NCI-H1048 (cell line): Measurements from ENCODE around the gene DPP9.

Experiments used
- DNase-seq: peaks from one replicate; lab custom pipeline; 2025; lab: John Stamatoyannopoulos, UW

The DPP9 gene

DNA sequence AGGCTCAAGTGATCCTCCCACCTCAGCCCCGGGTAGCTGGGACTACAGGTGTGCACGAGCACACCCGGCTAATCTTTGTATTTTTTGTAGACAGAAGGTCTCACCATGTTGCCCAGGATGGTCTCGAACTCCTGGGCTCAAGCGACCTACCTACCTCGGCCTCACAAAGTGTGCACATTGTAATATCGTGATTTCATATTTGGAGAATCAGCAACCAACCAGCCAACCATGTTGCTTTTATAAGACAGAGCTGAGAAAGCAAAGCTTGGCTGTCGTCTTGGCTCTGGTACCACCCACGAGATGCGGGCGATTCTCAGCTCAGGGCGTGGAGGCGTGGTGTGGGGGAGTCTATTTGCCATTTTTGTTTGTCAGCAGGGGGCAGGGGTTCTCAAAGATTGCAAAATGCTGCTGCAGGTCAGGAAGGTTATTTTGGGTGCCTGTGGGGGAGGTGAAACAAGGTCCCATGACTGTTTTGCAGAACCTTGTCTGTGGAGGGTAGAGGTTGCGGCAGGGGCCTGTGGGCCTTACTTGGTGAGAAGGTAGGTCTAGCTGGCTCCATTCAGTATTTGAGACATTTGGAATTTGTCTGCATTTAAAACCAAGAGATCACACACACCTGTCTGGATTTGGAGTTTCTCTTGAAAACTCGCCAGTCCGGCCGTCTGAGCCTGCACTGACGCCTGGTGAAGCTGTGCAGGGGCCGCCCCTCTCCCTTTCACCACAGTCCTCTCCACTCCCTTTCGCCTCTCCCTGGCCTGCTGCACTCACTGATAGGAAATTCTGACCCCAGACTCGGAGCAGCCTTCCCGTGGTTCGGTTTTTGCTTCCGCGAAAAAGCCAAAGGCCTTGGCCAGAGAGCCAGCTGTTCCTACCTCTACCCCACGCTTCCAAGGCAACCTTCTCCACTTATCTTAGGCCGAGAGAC lies 68.9 kb downstream of the DPP9 start:
- no peak for DNase-seq

DNA sequence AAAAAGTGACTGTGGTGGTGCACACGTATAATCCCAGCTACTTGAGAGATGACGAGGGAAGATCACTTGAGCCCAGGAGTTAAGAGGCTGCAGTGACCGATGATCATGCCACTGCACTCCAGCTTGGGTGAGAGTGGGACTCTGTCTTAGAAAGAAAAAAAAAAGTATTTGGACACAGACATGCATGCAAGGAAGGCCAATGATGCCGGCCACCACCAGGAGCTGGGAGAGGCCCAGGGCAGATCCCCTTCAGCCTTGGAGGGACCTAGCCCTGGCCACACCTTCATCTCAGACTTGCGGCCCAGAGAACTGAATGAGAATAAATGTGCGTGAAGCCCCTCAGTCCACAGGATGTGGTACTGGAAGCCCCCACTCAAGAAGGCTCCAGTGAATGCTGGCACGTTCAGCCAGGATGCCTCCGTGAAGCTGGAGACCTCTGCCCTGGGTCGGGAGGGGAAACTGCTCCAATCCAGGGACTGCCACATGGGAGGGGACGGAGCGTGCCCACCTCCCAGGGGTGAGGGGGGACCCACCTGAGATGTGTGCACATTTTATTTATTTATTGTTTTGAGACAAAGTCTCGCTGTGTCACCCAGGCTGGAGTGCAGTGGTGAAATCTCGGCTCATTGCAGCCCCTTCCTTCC lies 69.7 kb downstream of the DPP9 start:
- no peak for DNase-seq

DNA sequence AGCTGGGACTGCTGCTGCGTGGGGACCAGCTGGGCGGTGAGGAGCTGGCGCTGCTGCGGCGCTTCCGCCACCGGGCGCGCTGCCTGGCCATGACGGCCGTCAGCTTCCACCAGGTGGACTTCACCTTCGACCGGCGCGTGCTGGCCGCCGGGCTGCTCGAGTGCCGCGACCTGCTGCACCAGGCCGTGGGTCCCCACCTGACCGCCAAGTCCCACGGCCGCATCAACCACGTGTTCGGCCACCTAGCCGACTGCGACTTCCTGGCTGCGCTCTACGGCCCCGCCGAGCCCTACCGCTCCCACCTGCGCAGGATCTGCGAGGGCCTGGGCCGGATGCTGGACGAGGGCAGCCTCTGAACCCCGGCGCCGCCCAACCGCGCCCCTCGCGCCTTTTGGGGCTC lies 71.6 kb downstream of the DPP9 start:
- no peak for DNase-seq

DNA sequence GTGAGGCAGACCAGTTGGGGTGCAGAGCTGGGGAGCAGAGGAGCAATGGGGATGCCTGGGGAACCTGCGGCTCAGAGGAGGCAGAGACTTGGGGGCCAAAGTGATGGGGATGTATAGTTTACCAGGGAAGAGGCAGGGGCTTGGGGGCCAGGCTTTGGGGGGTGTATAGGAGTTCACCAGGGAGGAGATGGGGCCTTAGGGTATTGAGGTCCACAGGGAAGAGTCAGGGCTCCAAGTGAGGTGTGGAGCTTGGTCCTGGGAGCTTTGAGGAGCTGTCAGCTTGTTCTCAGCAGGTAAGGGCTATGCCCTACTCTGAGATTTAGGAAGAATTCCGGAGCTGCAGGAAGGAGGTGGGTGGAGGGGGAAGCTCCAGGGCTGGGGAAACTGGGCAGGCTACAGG lies 73.5 kb downstream of the DPP9 start:
- no peak for DNase-seq

DNA sequence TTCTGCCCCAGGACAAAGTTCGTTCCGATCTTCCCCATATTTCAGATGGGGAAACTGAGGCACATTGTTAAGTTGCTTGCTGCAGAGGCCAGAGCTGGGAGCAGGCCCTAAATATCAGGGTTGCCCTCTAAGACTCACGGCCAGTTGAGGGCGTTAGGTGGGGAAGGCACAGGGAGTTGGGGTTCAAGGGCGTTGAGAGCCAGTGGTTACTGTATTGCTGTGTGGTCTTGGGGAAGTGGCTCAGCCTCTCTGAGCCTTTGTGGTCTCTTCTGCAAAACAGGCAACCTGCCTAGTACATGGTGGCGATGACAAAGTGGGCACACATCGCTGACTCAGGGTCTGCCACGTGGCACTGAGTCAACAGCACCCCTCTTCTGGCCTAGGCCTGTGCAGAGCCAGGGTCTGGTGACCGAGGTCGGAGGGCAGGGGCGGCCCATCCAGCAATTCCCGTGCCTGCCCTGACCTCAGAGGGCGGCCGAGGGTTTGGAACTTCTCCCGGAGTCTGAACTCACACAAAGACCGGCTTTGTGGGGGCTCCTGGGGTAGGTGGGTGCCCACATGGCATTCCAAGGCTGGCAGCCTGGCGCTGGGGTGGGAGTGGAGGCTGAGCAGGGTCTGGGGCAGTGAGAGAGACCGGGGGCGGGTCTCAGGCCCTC lies 74.1 kb downstream of the DPP9 start:
- DNase-seq, result no peak

DNA sequence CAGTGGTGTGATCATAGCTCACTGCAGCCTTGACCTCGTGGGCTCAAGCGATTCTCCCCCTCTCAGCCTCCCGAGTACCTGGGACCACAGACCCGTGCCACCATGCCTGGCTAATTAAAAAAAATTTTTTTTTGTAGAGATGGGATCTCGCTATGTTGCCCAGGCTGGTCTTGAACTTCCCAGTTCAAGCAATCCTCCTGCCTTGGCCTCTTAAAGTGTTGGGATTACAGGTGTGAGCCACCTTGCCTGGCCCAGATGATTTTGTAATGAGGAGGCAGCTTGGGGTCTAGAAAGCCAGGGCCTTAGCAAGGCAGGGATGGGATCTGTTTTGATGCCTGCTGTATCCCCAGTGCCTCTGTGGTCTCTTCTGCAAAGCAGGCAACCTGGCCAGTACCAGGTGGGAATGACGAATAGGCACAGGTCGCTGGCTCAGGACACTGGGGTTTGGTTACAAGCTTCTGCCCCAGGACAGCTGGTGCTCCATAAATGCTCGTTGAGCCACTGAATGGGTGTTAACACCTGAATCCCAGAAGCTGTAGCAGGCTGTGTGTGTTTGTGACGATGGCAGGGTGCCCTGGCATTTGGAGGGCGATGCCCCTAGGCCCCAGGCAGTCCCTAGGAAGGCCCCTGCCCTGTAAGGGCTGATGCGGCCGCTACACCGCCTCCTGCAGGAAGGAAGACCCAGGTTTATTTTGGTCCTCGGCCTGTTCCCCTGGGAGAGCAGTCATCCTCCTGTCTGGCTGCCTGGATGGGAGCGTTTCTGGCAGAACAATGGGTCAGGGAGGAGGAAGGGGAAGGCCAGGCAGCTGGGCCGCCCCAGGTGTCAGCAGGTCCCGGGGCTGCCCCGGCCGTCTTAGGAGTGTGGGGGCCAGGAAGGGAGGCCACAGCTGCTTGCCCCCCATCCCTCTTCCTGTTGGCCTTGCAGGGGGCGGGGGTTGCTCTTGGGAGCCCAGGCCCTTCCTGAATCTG lies 75.7 kb downstream of the DPP9 start:
- no peak for DNase-seq

DNA sequence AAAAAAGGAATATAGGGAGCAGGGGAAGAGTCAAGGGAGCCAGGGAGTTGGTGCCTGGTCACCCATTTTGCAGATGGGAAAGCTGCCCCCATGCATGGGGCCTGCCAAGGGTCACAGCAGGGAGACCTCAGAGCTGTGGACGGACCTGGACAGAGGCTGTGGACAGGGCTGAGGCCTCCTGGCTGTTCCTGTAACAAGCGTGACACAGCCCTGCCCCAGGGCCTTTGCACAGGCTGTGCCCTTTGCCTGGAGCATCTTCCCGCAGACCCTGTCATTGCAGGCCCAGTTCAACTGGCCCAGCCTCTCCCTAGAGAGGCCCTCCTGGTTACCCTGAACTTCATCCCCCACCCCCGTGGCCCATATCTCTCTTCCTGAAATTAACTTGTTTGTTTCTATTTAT lies 77.9 kb downstream of the DPP9 start:
- DNase-seq, result no peak

DNA sequence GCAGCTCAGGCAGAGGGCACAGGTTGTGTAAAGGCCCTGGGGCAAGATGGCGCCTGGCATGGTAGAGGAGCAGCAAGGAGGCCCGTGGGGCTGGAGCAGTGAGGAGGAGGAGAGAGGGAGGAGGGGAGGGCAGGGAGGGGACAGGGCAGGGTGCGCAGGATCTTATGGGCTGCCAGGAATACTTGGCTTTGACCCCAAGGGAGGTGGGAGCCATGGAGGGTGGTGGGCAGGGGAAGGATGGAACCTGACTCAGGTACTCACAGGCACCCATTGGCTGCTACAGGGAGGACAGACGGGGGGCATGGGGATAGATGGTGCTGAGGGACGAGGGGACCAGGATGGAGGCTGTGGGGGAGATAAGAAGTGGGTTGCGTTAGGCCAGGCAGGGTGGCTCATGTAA lies 81.0 kb downstream of the DPP9 start:
- DNase-seq, result no peak

DNA sequence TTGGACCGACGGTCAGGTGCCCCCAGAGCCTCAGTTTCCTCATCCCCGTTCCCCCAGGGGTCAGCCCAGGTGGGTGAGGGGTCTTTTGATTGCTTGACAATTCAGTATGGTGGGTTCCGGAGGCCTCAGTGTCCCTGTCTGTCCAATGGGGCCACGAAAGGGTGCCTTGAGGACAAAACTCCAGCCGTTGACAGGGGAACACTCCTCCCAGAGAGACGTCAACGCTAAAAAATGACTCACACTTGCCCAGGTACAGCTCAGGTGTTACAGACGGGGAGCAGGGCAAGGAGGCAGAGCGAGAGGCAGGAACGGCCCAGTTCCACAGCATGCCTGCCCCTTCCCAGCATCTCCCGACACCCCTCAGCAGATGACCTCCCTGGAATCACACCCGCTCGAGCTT lies 82.5 kb downstream of the DPP9 start:
- no peak for DNase-seq

DNA sequence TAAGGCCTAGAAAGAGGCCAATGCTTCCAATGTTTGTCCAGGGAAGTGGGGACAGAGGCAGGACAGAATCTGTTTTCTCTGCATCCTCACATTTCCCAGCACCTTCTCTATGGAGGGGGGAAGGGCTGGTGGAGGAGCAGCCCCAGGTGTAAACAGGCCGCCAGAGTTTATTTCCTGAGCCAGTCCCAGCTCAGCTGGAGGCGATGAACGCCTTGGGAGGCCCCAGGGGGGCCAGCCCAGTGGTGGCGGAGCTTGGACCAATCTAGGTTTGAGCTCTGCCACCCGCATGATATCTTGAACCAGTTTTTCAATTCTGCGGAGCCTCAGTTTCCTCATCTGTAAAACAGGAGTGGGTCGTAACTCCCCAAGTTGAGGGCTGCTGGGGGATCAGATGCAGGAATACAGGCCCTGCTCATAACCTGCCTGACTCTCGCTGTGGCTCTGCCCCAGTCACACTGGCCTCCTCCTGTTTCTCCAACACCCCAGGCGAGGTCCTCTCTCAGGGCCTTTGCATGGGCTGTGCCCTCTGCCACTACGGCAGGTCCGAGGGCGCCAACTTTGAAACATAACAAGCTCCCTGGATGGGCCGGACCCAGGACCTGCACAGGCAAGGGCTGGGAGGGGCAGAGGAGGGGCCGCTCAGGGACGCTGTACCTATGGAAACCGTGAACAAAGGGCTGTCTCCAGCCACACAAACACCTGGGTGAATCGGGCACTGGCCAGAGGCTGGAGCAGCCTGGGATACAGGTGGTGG lies 83.2 kb downstream of the DPP9 start:
- DNase-seq, result no peak

DNA sequence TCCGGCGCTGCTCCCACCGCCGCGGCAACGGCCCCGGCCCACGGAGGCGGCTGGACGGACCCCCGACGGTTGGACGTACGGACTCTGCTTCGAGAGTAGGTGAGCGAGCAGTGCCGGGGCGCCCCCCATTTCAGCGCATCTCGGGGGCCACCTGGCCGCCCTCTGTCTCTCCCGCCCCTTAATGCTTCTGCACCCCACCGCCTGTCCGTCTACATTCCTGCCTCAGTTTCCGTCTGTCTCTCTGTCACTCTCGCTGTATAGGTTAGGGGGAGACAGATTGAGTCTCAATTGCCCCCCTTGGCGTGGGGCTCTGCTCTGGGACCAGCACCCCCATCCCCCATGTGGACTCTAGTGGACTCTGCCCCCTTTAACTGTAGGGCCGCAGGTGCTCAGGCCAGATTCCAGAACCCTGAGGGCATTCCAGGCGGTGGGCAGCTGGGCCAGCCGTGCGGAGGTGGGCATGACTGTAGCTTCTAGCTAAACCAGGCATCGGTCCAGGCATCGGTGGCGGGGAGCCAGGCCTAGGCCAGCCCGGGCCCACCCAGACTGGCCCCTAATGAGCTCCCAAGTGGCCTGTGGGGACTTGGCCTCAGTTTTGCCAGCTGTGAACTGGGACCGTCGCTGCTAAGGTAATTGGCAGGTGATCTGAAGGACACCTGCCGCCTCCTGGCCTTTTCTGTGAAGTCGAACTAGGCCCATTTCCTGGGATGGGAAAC lies 84.0 kb downstream of the DPP9 start:
- no peak for DNase-seq

DNA sequence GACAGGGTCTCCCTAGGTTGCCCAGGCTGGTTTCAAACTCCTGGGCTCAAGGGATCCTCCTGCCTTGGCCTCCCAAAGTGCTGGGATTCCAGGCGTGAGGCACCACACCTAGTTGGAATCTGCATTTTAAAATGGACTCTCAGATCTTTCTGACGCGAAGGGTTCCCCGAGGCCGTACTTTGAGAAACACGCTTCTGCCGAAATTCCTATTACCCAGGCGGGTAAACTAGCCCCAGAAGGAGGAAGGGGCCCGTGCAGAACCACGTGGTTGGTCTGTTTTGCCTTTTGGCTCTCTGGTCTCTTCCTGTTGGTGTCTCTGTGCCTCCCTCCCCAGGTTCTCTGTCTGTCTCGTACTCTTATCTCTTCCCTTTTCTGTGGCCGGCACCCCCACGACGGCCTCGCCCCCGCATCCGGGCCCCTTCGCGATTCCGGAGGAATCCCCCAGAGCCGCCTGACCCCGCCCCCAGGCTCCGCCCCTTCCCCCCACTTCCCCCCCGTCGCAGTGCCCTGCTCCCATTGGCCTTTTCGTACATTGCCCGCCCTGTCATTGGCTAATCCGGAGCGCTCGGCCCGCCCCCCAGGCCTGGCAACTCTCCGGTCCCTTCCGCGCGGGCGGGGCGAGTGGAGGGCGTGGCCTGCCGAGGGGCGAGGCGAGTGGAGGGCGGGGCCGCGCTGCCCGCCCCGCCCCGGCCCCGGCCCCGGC lies 84.7 kb downstream of the DPP9 start, which contains the start of gene TNFAIP8L1:
TNFAIP8L1 (plus strand) TSS at position 689 of the 703 bp plus-strand sequence. CDS start 12,354 bp downstream, outside the sequence.
- peak; percentile 91 for DNase-seq

DNA sequence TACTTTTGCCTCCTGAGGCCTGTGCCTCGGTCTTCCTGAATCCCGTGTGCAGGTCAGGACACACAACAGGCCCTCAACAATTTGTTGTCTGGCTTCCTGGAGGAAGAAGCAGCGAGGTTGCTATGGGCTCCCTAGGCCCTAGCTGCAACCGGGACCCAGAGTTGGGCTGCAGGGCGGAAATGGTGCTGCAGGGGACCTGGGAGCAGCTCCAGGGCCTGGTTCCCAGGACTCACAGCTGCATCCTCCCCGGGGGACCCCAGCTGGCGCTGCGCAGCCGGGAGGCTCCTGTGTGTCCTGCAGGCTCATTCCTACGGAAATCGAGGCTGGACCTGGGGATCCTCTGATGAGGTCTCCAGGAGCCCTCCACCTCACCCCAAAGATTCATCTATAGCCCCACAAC lies 85.3 kb downstream of the DPP9 start:
- no peak for DNase-seq

DNA sequence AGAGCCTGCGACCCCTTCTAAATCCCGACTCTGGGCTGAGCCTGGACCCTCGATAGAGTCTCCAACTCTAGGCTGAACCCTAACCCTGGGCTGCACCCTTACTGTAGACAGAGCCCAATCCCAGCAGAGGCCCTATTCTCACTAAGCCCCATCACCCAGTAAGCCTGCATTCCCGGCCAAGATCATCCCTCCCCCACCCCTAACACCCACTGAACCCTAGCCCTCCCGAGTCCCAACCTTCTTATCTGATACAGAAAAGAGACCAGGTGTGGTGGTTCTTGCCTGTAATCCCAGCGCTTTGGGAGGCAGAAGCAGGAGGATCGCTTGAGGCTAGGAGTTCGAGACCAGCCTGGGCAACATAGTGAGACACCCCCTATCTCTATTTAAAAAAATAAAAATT lies 86.9 kb downstream of the DPP9 start:
- no peak for DNase-seq

DNA sequence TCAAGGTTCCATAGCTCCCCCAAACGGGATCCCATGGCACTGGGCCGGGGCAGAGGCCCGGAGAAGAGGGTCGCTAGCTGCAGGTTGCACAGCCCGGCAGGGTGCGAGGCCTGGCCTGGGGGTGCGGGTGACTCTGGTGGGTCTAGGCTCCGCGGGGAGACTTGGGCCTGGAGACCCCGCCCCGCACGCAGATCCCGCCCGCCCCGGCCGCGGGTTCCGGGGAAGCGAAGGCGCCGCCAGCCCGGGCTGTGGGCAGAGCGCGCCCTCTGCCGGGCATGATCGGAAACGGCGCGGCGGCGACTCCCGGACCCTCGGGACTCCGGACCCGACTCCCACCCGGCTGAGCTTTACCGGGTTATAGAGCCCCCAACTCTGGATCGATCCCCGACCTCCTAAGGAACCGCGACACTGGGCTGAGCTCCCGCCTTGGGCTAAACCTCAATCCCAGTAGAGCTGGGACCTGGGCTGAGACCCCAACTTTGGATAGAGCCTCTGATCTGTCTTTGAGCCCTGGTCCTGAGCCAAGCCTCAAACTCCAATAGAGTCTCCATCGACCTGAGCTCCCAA lies 87.4 kb downstream of the DPP9 start:
- DNase-seq, result no peak

DNA sequence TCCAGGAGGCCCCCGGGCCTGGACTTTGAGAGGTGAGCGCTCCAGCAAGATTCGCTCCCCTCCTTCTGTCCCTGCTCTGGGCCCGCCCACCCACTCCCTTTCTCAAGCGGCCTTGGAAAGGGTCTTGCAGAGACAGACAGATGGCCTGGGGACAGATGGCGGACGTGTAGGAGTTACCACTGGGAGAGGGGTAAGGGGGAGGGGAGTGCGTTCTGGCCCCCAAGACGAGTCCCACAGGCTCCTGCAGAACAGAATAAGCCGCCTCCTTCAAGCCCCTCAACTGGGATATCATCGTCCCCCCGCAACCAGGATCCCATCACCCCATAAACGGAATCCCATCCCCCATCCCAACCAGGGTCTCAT lies 87.9 kb downstream of the DPP9 start:
- no peak for DNase-seq

DNA sequence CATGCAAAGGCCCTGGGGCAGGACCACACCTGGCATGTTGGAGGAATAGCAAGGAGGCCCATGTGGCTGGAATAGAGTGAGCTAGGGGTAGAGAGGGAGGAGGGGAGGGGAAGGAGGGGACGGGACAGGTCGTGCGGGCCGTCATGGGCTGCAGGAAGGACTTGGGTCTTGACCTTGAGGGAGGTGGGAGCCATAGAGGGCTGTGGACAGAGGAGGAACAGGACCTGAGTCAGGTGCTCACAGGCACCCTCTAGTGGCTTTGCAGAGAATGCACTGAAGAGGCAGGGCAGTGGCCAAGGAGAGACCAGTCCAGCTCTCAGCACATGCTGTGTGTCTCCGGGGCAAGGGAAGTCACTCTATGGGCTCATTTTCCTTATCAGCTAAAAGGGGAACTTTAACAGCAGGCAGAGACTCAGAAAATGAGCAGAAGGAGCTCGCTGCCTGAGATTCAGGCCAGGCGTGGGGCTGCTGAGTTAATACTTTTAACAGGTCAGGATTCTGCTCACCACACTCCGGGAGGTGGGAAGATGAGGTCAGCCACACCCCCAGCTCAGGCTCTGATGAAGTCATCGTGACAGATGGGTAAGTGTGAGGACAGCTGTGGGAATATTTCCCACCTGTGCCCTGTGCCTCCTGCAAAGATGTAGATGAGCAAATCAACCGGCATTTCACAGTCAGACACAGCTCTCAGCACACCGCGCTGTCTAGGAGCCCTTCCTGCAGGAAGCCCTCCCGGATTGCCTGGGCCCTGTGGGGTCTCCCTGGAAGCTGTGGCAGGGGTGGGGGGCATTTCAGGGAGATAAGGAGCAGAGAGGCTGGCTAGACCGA lies 90.3 kb downstream of the DPP9 start:
- no peak for DNase-seq
